Measurements from ENCODE around the gene MYO5C. TPM values are rescaled to one million over a fixed set of nuclear protein-coding genes. Genes with fewer than 3 reads are reported as not detected.

Gene MYO5C
- total RNA-seq, 1 donor from 2014 or later: 24.1 TPM

GRCh38 chr15:52159645-52160044 is 136.0 kb downstream of the MYO5C start:
- Histone ChIP-seq H3F3A (ENCODE audit: low read depth) (no peaks in the 10 kb centered on the region), H2AFZ (replicated peaks) (no peak overlapping the region), H3K4me1 (no peaks in the 10 kb centered on the region), H3K27me3 (no peaks in the 10 kb centered on the region), H3K27ac (no peak overlapping the region), H3K4me2 (no peak overlapping the region), H4K20me1 (ENCODE audit: low read depth) (no peaks in the 10 kb centered on the region), H3K9ac (no peak overlapping the region), H3K4me3 (no peak overlapping the region), H3K79me2 (ENCODE audit: low read depth) (no peaks in the 10 kb centered on the region), H3K9me3 (ENCODE audit: low read depth) (no peaks in the 10 kb centered on the region), H3K36me3 (no peaks in the 10 kb centered on the region)
- Mint-ChIP-seq H3K36me3 (peaks cover 8% of the 10 kb centered on the region), H3K4me3 (no peak overlapping the region), H3K9me3 (no peaks in the 10 kb centered on the region), H3K4me1 (no peaks in the 10 kb centered on the region), H3K27me3 (ENCODE audit: insufficient read depth, low read depth) (peaks cover 2% of the 10 kb centered on the region), H3K27ac (no peak overlapping the region)
- no peak for DNase-seq (ENCODE audit: low spot score)
- TF ChIP-seq CTCF (IDR thresholded peaks at IDR 0.05): no peak
- TF ChIP-seq EZH2phosphoT487 (IDR thresholded peaks at IDR 0.05): no peak
- no peak for TF ChIP-seq EZH2 (IDR thresholded peaks at IDR 0.05)

- no peak for DNase-seq (ENCODE audit: low spot score)
- Mint-ChIP-seq H3K27ac (no peak overlapping the region), H3K4me1 (no peaks in the 10 kb centered on the region), H3K36me3 (peaks cover 8% of the 10 kb centered on the region), H3K4me3 (no peak overlapping the region), H3K27me3 (ENCODE audit: insufficient read depth, low read depth) (peaks cover 2% of the 10 kb centered on the region), H3K9me3 (no peaks in the 10 kb centered on the region)
- Histone ChIP-seq H2AFZ (replicated peaks) (no peak overlapping the region), H3K4me2 (no peak overlapping the region), H4K20me1 (ENCODE audit: low read depth) (no peaks in the 10 kb centered on the region), H3K27ac (no peak overlapping the region), H3K36me3 (no peaks in the 10 kb centered on the region), H3F3A (ENCODE audit: low read depth) (no peaks in the 10 kb centered on the region), H3K9me3 (ENCODE audit: low read depth) (no peaks in the 10 kb centered on the region), H3K27me3 (no peaks in the 10 kb centered on the region), H3K9ac (no peak overlapping the region), H3K79me2 (ENCODE audit: low read depth) (no peaks in the 10 kb centered on the region), H3K4me3 (no peak overlapping the region), H3K4me1 (no peaks in the 10 kb centered on the region)
- TF ChIP-seq CTCF (IDR thresholded peaks at IDR 0.05) (no peak), EZH2phosphoT487 (IDR thresholded peaks at IDR 0.05) (no peak), EZH2 (IDR thresholded peaks at IDR 0.05) (no peak)
Observed at GRCh38 chr15:52158084-52158765, 137.4 kb downstream of the MYO5C start.

- DNase-seq (ENCODE audit: low spot score): no peak
Observed at GRCh38 chr15:52155878-52156277, 139.7 kb downstream of the MYO5C start.

More at GRCh38 chr15:52155878-52156277, 139.7 kb downstream of the MYO5C start:
- Histone ChIP-seq H3K27me3 (no peaks in the 10 kb centered on the region), H3K9ac (no peak overlapping the region), H2AFZ (replicated peaks) (no peak overlapping the region), H3K79me2 (ENCODE audit: low read depth) (no peaks in the 10 kb centered on the region), H3K27ac (no peak overlapping the region), H4K20me1 (ENCODE audit: low read depth) (no peaks in the 10 kb centered on the region), H3K36me3 (no peaks in the 10 kb centered on the region), H3K4me1 (no peaks in the 10 kb centered on the region), H3F3A (ENCODE audit: low read depth) (no peaks in the 10 kb centered on the region), H3K4me3 (no peak overlapping the region), H3K9me3 (ENCODE audit: low read depth) (no peaks in the 10 kb centered on the region), H3K4me2 (no peak overlapping the region)
- Mint-ChIP-seq H3K4me3 (no peak overlapping the region), H3K4me1 (no peaks in the 10 kb centered on the region), H3K36me3 (peaks cover 4% of the 10 kb centered on the region), H3K27ac (no peak overlapping the region), H3K9me3 (no peaks in the 10 kb centered on the region), H3K27me3 (ENCODE audit: insufficient read depth, low read depth) (peaks cover 2% of the 10 kb centered on the region)
- TF ChIP-seq CTCF (IDR thresholded peaks at IDR 0.05) (no peak), EZH2phosphoT487 (IDR thresholded peaks at IDR 0.05) (no peak), EZH2 (IDR thresholded peaks at IDR 0.05) (no peak)

All from neural progenitor cell (in vitro differentiated cells).